SK-N-SH (cell line): ENCODE data around the gene RFX2. TPM values are rescaled to one million over a fixed set of nuclear protein-coding genes. Genes with fewer than 3 reads are reported as not detected.
"Not testable (repeated sequence)": the region's sequence is repeated elsewhere in the genome, so short reads cannot be mapped to it uniquely, and the experiment has no call there.

ENCODE experiments used
- CTCF ChIA-PET: fragments of 300-600, 350-600 bp; formaldehyde crosslinking; extraction: SDS; loops from one replicate; lab custom pipeline; 2021; lab: Yijun Ruan, JAX
- POLR2A ChIA-PET: fragments of 350-600 bp; sonication (Branson Sonifier 250); formaldehyde crosslinking; extraction: SDS; loops from one replicate; lab custom pipeline; 2020; ENCODE audit warnings: antibody characterized with exemption, inconsistent platforms; lab: Yijun Ruan, JAX
- DNase-seq: peaks from one replicate; pipeline ENCODE4 v3.0.0; 2012
- H2AFZ ChIP-seq: fragments of 200-600 bp; sonication (generic); 2 replicates; pipeline ENCODE4 v1.8.1; 2016; ENCODE audit warnings: antibody characterized with exemption, mild to moderate bottlenecking, low read depth
- H3F3A ChIP-seq: fragments of 200-600 bp; sonication (generic); replicated peaks from 2 replicates; pipeline ENCODE3; 2016; ENCODE audit warnings: antibody characterized with exemption, mild to moderate bottlenecking; ENCODE audit not compliant: insufficient read depth
- H3K27ac ChIP-seq, 2 experiments: fragments of 200-500 bp in 1 of 2; fragments of 200-600 bp in 1 of 2; sonication (Bioruptor generic) in 1 of 2; sonication (generic), shearing (Covaris generic) in 1 of 2; 2 replicates each; pipeline versions ENCODE4 v1.5.1 to v1.6.1; 2014 to 2016; ENCODE audit warnings: low read depth in 2 of 2, inconsistent platforms in 1 of 2, low read length in 1 of 2, mild to moderate bottlenecking in 1 of 2, mixed read lengths in 1 of 2
- H3K27me3 ChIP-seq: fragments of 200-600 bp; sonication (generic), shearing (Covaris generic); 2 replicates; pipeline ENCODE4 v1.6.1; 2016; ENCODE audit warnings: mixed run types; ENCODE audit not compliant: insufficient read depth
- H3K36me3 ChIP-seq, 2 experiments: fragments of 200-500 bp in 1 of 2; fragments of 200-600 bp in 1 of 2; sonication (Bioruptor generic) in 1 of 2; sonication (generic) in 1 of 2; replicated peaks in 1 of 2; 2 replicates each; pipeline versions ENCODE3 to v1.5.1; 2014 to 2016; ENCODE audit warnings: low read length in 1 of 2, mild to moderate bottlenecking in 1 of 2; ENCODE audit not compliant: insufficient read depth in 2 of 2, control insufficient read depth in 1 of 2
- H3K4me1 ChIP-seq, 2 experiments: fragments of 200-500 bp in 1 of 2; fragments of 200-600 bp in 1 of 2; sonication (Bioruptor generic) in 1 of 2; sonication (generic), shearing (Covaris generic) in 1 of 2; 2 replicates each; pipeline versions ENCODE4 v1.5.1 to v1.6.1; 2014 to 2016; ENCODE audit warnings: low read depth in 1 of 2, low read length in 1 of 2, mixed run types in 1 of 2; ENCODE audit not compliant: insufficient read depth in 2 of 2, control insufficient read depth in 1 of 2
- H3K4me2 ChIP-seq: fragments of 200-600 bp; sonication (generic), shearing (Covaris generic); 2 replicates; pipeline ENCODE4 v1.6.1; 2017; ENCODE audit warnings: mixed run types
- H3K4me3 ChIP-seq, 2 experiments: fragments of 200-500 bp in 1 of 2; fragments of 200-600 bp in 1 of 2; sonication (Bioruptor generic) in 1 of 2; sonication (generic), shearing (Covaris generic) in 1 of 2; 2 replicates each; pipeline versions ENCODE4 v1.5.1 to v1.8.1; 2014 to 2016; ENCODE audit warnings: low read depth in 2 of 2, inconsistent platforms in 1 of 2, low read length in 1 of 2, mild to moderate bottlenecking in 1 of 2, mixed read lengths in 1 of 2, moderate library complexity in 1 of 2
- H3K79me2 ChIP-seq: fragments of 200-600 bp; sonication (generic); 2 replicates; pipeline ENCODE4 v1.8.1; 2017; ENCODE audit warnings: mild to moderate bottlenecking; ENCODE audit not compliant: insufficient read depth
- H3K9ac ChIP-seq: fragments of 200-600 bp; sonication (generic); 2 replicates; pipeline ENCODE4 v1.6.1; 2017; ENCODE audit warnings: mixed run types
- H3K9me2 ChIP-seq: fragments of 200-600 bp; sonication (generic); 2 replicates; pipeline ENCODE4 v1.6.1; 2017; ENCODE audit warnings: mixed run types
- H3K9me3 ChIP-seq: fragments of 200-600 bp; sonication (generic); 2 replicates; pipeline ENCODE4 v1.6.1; 2017; ENCODE audit warnings: mixed run types, mild to moderate bottlenecking, moderate library complexity
- H4K20me1 ChIP-seq: fragments of 200-600 bp; sonication (generic); 2 replicates; pipeline ENCODE4 v1.6.1; 2017; ENCODE audit warnings: mild to moderate bottlenecking, mixed run types; ENCODE audit not compliant: insufficient read depth
- CHD2 ChIP-seq: fragments of 150-350 bp; IDR thresholded peaks from 2 replicates; pipeline ENCODE4 v1.6.1; 2018; ENCODE audit warnings: low read length; ENCODE audit not compliant: partially characterized antibody
- EZH2phosphoT487 ChIP-seq: fragments of 200-600 bp; sonication (generic); IDR thresholded peaks from 2 replicates; pipeline ENCODE4 v1.6.1; 2017; ENCODE audit warnings: low read depth, mixed run types, mild to moderate bottlenecking, antibody characterized with exemption, moderate library complexity, borderline replicate concordance
- GABPA ChIP-seq: IDR thresholded peaks from 2 replicates; pipeline ENCODE4 v1.4.0; 2012; ENCODE audit warnings: low read depth, mild to moderate bottlenecking
- MAX ChIP-seq: IDR thresholded peaks from 2 replicates; pipeline ENCODE4 v1.4.0; 2012; ENCODE audit warnings: low read depth
- MXI1 ChIP-seq: IDR thresholded peaks from 2 replicates; pipeline ENCODE4 v1.6.1; 2012; ENCODE audit warnings: mild to moderate bottlenecking, low read depth, low read length, improper control_type of control experiment
- NFIC ChIP-seq: IDR thresholded peaks from 2 replicates; pipeline ENCODE4 v1.4.0; 2012; ENCODE audit warnings: borderline replicate concordance
- POLR2AphosphoS5 ChIP-seq: IDR thresholded peaks from 2 replicates; pipeline ENCODE4 v1.6.1; 2012; ENCODE audit warnings: low read depth, low read length
- REST ChIP-seq: IDR thresholded peaks from 2 replicates; pipeline ENCODE4 v1.6.1; 2012; ENCODE audit warnings: mild to moderate bottlenecking, low read depth, low read length, moderate library complexity
- SIN3A ChIP-seq: IDR thresholded peaks from 2 replicates; pipeline ENCODE4 v1.6.1; 2012; ENCODE audit warnings: low read depth, mild to moderate bottlenecking, low read length, moderate library complexity, borderline replicate concordance
- TAF1 ChIP-seq: IDR thresholded peaks from 2 replicates; pipeline ENCODE4 v1.6.1; 2012; ENCODE audit warnings: low read depth, mild to moderate bottlenecking, low read length, moderate library complexity, borderline replicate concordance
- YY1 ChIP-seq: IDR thresholded peaks from 2 replicates; pipeline ENCODE4 v1.4.0; 2012; ENCODE audit warnings: low read depth, mild to moderate bottlenecking
- WGBS: methylation state at CpG from one replicate; pipeline ENCODE4 v1.1.6; 2017; ENCODE audit warnings: low lambda C conversion rate; 5-methylcytosine and 5-hydroxymethylcytosine counted together
- polyA plus RNA-seq, 3 experiments: library from polyadenylated mRNA; depleted of rRNA; stranded (reverse); fragments of >200 nt; gene quantifications; 2 replicates each; pipeline ENCODE4 v1.2.3, GENCODE V29; 2012

Gene RFX2
- polyA plus RNA-seq, 1 of the 3 experiments (the other 2 are of a cell fraction) = 12.6 TPM

- TF ChIP-seq REST = no peak
- no peak; the same call in 1 of the 2 replicates for TF ChIP-seq MAX
- TF ChIP-seq CHD2 = no peak
- TF ChIP-seq NFIC = no peak
- TF ChIP-seq EZH2phosphoT487 = no peak
- TF ChIP-seq, all 33 proteins: peak for 0
Observed at GRCh38 chr19:6109947-6110346, 353 bp downstream of the RFX2 start (continued).

- Histone ChIP-seq H4K20me1 (no peaks in the 10 kb centered on the region), H3K36me3 (no peaks in the 10 kb centered on the region), H3K4me1 (peaks cover under 1 to 6% of the 10 kb centered on the region in 2 experiments; a peak in 2 of 4 replicates), H3K9me3 (no peaks in the 10 kb centered on the region), H3K27me3 (no peaks in the 10 kb centered on the region), H3K4me3 (peak overlapping the region; percentile 64 to 73), H3K27ac (peak overlapping the region; percentile 60 to 91; a peak in 3 of 4 replicates), H3K9ac (peak overlapping the region; percentile 99), H3K4me2 (peak overlapping the region; percentile 98), H3F3A (peaks cover 27% of the 10 kb centered on the region), H3K9me2 (no peaks in the 10 kb centered on the region), H3K79me2 (peaks cover 58% of the 10 kb centered on the region), H2AFZ (no peak overlapping the region; the same call in 1 of the 2 replicates)
- WGBS = 1% methylated on average over 47 of the region's 47 CpGs
- ChIA-PET POLR2A (no interaction called here), CTCF (interaction anchor here (0.6 to 1.5 kb wide), 5 partner anchors 17 to 132 kb away, joined by 3 to 4 read pairs (median 3); no protein-coding TSS in a partner anchor)
- peak; percentile 61 for DNase-seq
- TF ChIP-seq MAX (0 out of 2 replicates have a peak, but pooled peaks have one; percentile 61), NFIC (no peak), YY1 (0 out of 2 replicates have a peak, but pooled peaks have one; percentile 20), GABPA (no peak), SIN3A (0 out of 2 replicates have a peak, but pooled peaks have one; percentile 21), MXI1 (peak; percentile 41; the same call in 1 of the 2 replicates), TAF1 (peak; percentile 60), POLR2AphosphoS5 (peak; percentile 24; the same call in 1 of the 2 replicates)
Observed at GRCh38 chr19:6108721-6109633, 1.3 kb downstream of the RFX2 start.

- H3K9me3 ChIP-seq, H4K20me1 ChIP-seq, POLR2A ChIA-PET, H3K9me2 ChIP-seq, H3K9ac ChIP-seq, H3K36me3 ChIP-seq, H3K27me3 ChIP-seq, H2AFZ ChIP-seq, DNase-seq, H3K4me2 ChIP-seq, H3K27ac ChIP-seq, H3K4me3 ChIP-seq: not testable (repeated sequence)
- CTCF ChIA-PET = interaction anchor here (1.2 to 2.1 kb wide), 3 partner anchors 19 to 59 kb away, joined by 3 to 9 read pairs (median 5); no protein-coding TSS in a partner anchor
- 97% methylated on average over 15 of the region's 15 CpGs for WGBS
- Histone ChIP-seq H3K79me2 (peaks cover 70% of the 10 kb centered on the region), H3K4me1 (peaks cover 11 to 12% of the 10 kb centered on the region in 2 experiments), H3F3A (peaks cover 44% of the 10 kb centered on the region)
Observed at GRCh38 chr19:6106643-6107294, 3.5 kb downstream of the RFX2 start.
